ENCODE measurements around the gene RAMP1.

RAMP1 gene

DNA sequence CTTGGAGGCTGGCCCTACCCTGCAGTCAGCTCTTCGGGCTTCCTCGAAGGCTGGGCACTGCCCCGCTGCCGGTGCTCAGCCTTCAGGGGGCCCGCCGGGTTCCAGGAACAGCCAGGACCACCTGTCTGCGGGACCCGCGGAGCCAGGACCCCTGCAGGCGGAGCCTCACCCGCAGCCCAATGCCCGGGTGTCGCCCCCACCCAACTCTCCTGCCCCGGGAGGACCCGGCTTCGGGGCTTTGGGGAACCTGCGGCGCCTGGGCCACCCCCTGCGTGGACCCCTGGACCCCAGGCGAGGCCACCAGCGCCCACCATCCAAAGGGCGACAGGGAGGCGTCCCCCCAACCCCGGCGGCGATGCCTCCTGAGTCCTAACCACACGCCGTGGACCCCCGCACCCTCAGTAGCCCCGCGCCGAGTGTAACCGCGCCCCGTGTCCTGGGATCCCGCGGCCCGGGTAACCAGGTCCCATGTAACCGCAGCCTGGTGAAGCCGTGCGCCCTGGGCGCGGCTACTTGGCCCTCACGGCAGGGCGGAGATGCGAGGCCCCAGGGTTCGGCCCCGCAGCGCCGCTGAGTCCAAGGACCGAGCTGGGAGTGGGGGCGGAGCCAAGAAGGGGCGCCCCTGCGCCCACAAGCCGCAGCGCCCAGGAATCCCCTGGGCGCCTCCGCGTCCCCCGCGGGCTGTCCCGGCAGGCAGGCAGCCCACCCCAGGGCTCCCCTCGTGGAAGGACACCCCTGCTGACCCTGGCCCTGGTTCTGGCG, 96.4 kb downstream of the RAMP1 start:
- TF ChIP-seq, protein P1, sequence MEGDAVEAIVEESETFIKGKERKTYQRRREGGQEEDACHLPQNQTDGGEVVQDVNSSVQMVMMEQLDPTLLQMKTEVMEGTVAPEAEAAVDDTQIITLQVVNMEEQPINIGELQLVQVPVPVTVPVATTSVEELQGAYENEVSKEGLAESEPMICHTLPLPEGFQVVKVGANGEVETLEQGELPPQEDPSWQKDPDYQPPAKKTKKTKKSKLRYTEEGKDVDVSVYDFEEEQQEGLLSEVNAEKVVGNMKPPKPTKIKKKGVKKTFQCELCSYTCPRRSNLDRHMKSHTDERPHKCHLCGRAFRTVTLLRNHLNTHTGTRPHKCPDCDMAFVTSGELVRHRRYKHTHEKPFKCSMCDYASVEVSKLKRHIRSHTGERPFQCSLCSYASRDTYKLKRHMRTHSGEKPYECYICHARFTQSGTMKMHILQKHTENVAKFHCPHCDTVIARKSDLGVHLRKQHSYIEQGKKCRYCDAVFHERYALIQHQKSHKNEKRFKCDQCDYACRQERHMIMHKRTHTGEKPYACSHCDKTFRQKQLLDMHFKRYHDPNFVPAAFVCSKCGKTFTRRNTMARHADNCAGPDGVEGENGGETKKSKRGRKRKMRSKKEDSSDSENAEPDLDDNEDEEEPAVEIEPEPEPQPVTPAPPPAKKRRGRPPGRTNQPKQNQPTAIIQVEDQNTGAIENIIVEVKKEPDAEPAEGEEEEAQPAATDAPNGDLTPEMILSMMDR (IDR thresholded peaks at IDR 0.05; ENCODE audit: insufficient read depth, low read length, poor library complexity, severe bottlenecking): no peak
- H3K36me3 ChIP-seq (ENCODE audit: control insufficient read depth, insufficient read depth, low read length): no peaks in the 10 kb centered on the region
- no peak overlapping the region for H3K4me3 ChIP-seq (replicated peaks; ENCODE audit: low read depth, low read length)
- H3K27me3 ChIP-seq (replicated peaks; ENCODE audit: control insufficient read depth, insufficient read depth, low read length): no peaks in the 10 kb centered on the region; the same call in 1 of the 2 replicates
- no peak for DNase-seq (ENCODE audit: extremely low read depth, insufficient read length)

DNA sequence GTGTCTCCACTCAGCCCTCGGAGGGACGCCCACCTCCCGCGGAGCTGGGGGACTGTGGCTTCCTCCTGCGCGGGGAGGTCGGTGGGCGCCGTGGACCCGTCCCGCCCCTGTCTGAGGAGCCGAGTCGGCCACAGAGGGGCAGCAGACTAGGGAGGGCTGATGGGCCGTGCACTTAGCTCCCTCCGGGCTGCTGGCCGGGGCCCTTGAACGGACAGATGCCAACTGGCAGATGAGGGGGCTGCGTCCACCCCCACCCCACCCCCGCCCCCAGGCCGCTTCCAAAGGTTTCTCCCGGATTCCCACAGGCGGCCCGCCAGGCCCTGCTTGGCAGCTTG, 96.9 kb downstream of the RAMP1 start:
- DNase-seq (ENCODE audit: extremely low read depth, insufficient read length): no peak
- Histone ChIP-seq H3K36me3 (ENCODE audit: control insufficient read depth, insufficient read depth, low read length) (no peaks in the 10 kb centered on the region), H3K27me3 (replicated peaks; ENCODE audit: control insufficient read depth, insufficient read depth, low read length) (no peaks in the 10 kb centered on the region; the same call in 1 of the 2 replicates), H3K4me3 (replicated peaks; ENCODE audit: low read depth, low read length) (no peak overlapping the region)
- TF ChIP-seq, protein P1 (IDR thresholded peaks at IDR 0.05; ENCODE audit: insufficient read depth, low read length, poor library complexity, severe bottlenecking): no peak

GRCh38 chr2:237961637-237962036, 102.2 kb downstream of the RAMP1 start:
- Histone ChIP-seq H3K4me3 (replicated peaks; ENCODE audit: low read depth, low read length) (no peak overlapping the region), H3K27me3 (replicated peaks; ENCODE audit: control insufficient read depth, insufficient read depth, low read length) (no peaks in the 10 kb centered on the region; the same call in 1 of the 2 replicates), H3K36me3 (ENCODE audit: control insufficient read depth, insufficient read depth, low read length) (no peaks in the 10 kb centered on the region)
- TF ChIP-seq, protein P1 (IDR thresholded peaks at IDR 0.05; ENCODE audit: insufficient read depth, low read length, poor library complexity, severe bottlenecking): no peak
- no peak for DNase-seq (ENCODE audit: extremely low read depth, insufficient read length)
